ENCODE data around the gene PHF19. TPM values are rescaled to one million over a fixed set of nuclear protein-coding genes. Genes with fewer than 3 reads are reported as not detected.

PHF19 gene
- total RNA-seq, 4 donors from 2014 or later = 7.2 to 76.7 (median 20.6) TPM

DNA sequence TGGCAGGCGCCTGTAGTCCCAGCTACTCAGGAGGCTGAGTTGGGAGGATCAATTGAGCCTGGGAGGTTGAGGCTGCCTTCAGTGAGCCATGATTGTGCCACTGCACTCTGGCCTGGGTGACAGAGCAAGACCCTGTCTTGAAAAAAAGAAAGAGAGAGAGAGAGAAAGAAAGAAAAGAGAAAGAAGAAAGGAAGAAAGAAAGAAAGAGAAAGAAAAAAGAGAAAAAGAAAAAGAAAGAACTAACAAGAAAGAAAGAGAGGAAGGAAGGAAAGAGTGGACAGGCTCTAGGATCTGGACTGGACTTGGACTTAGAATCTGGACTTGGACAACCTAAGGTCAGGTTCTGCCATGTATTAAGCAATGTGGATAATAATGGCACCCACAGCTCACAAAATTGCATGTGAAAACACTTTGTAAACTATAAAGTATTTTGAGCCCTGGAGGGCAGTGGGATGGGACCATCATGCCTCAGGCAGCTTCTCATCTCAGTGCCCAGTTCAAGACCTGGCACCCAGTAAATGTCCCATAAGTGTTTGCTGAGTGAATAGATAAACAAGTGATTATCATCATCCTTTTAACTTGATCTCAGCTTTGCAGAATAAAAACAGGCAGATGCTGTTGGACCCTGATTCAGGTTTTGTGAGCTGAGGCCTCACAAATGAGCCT lies 12.8 kb upstream of the PHF19 start:
- DNase-seq = no peak
- H3K27me3 ChIP-seq = no peaks in the 10 kb centered on the region
- H3K4me3 ChIP-seq = no peak overlapping the region
- no peaks in the 10 kb centered on the region for H3K36me3 ChIP-seq
- H3K4me1 ChIP-seq = peaks cover 9 to 38% (median 22%) of the 10 kb centered on the region in 4 donors
- no peaks in the 10 kb centered on the region for H3K9me3 ChIP-seq
- no peak for TF ChIP-seq POLR2A (IDR thresholded peaks at IDR 0.05)
- TF ChIP-seq, protein P1, sequence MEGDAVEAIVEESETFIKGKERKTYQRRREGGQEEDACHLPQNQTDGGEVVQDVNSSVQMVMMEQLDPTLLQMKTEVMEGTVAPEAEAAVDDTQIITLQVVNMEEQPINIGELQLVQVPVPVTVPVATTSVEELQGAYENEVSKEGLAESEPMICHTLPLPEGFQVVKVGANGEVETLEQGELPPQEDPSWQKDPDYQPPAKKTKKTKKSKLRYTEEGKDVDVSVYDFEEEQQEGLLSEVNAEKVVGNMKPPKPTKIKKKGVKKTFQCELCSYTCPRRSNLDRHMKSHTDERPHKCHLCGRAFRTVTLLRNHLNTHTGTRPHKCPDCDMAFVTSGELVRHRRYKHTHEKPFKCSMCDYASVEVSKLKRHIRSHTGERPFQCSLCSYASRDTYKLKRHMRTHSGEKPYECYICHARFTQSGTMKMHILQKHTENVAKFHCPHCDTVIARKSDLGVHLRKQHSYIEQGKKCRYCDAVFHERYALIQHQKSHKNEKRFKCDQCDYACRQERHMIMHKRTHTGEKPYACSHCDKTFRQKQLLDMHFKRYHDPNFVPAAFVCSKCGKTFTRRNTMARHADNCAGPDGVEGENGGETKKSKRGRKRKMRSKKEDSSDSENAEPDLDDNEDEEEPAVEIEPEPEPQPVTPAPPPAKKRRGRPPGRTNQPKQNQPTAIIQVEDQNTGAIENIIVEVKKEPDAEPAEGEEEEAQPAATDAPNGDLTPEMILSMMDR (IDR thresholded peaks at IDR 0.05) = no peak
- H3K27ac ChIP-seq = peak overlapping the region; percentile 53 to 76 (median 72)

DNA sequence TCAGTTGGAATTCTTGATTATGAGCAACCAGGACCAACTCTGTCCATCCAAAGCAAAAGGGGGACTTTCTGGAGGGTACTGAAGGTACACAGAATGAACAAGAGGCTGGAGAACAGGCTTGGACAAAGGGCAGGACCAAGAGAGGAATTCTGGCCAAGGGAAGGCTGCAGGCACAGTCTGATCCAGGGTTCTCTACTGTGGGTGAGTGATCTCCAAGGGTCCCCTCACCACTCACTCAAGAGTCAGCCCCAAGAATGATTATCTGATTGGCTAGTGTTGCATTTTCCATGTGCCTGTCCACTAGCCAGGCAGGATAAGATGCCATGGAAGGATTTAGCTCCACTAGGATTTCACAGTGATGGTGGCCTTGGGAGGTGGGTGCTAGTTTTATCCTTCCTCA lies 11.6 kb upstream of the PHF19 start:
- Histone ChIP-seq H3K4me1 (peaks cover 9 to 38% (median 19%) of the 10 kb centered on the region in 4 donors), H3K36me3 (no peaks in the 10 kb centered on the region), H3K27me3 (no peaks in the 10 kb centered on the region), H3K4me3 (no peak overlapping the region), H3K27ac (no peak overlapping the region), H3K9me3 (no peaks in the 10 kb centered on the region)
- DNase-seq = no peak
- TF ChIP-seq, protein P1 (IDR thresholded peaks at IDR 0.05) = no peak
- no peak for TF ChIP-seq POLR2A (IDR thresholded peaks at IDR 0.05)

DNA sequence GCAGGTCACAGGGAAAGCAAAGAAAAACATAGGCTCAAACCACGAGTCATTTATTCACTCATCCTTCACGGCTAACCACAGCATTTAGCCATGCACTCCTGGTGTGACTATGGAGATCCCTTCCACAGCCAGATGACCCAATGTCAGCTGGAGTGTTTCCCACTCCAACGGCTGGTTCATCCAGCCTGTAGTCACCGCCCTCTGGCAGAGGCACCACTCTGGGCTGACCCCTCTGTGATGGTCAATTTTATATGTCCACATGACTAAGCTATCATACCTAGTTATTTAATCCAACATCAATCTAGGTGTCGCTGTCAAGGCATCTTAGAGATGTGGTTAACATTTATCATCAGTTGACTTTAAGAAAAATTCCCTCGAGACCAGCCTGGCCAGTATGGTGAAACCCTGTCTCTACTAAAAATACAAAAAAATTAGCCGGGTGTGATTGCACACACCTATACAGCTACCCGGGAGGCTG lies 9.5 kb upstream of the PHF19 start:
- H3K36me3 ChIP-seq = no peaks in the 10 kb centered on the region
- H3K27me3 ChIP-seq = no peaks in the 10 kb centered on the region
- peaks cover 0 to 23% (median 4%) of the 10 kb centered on the region in 4 donors for H3K4me1 ChIP-seq
- H3K4me3 ChIP-seq = no peak overlapping the region
- DNase-seq = no peak
- peak overlapping the region in 2 of 4 donors; percentile 42 to 58 for H3K27ac ChIP-seq
- no peak for TF ChIP-seq POLR2A (IDR thresholded peaks at IDR 0.05)
- TF ChIP-seq, protein P1 (IDR thresholded peaks at IDR 0.05) = no peak
- H3K9me3 ChIP-seq = no peaks in the 10 kb centered on the region

DNA sequence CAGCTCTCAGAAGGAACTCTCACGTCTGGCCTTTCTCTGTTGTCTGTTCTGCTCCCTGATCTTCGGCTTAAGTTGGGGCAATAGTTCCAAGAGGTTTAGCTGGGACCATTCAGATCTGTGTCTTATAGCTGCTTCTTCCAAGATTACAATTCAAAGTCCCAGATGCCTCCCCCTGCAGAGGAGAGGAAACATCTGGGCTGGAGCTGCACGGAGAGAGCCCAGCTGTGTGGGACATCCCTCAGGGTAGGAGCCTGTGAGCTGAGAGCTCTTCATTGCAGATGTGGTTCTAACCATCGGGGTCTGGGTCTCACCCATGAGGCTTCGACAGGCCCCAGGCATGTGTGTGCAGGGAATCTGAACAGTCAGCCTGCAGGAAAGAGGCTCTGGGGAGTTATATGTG lies 9.0 kb upstream of the PHF19 start:
- H3K27ac ChIP-seq = peak overlapping the region; percentile 3 to 58 (median 28)
- TF ChIP-seq, protein P1 (IDR thresholded peaks at IDR 0.05) = no peak
- no peak for TF ChIP-seq POLR2A (IDR thresholded peaks at IDR 0.05)

DNA sequence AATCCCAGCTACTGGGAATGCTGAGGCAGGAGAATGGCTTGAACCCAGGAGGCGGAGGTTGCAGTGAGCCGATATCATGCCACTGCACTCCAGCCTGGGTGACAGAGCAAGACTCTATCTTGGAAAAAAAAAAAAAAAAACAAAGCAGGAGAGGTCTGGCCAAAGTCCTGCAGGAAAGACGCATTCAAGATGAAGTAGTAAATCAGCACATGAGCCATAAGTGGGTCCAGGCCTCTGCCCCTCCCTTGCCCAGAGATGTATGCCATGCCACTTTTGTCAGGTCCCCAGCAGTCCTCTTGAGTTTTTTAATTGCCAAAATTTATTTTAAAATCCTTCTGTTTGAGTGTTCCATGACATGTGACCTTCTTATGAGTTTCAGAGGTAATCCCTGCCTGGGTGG lies 8.5 kb upstream of the PHF19 start:
- peak overlapping the region; percentile 3 to 58 (median 28) for H3K27ac ChIP-seq
- no peaks in the 10 kb centered on the region for H3K9me3 ChIP-seq

More for the DNA sequence above, 9.0 kb upstream of the PHF19 start:
- Histone ChIP-seq H3K9me3 (no peaks in the 10 kb centered on the region), H3K36me3 (no peaks in the 10 kb centered on the region), H3K4me1 (peaks cover 0 to 17% (median 3%) of the 10 kb centered on the region in 4 donors), H3K27me3 (no peaks in the 10 kb centered on the region), H3K4me3 (no peak overlapping the region)
- no peak for DNase-seq

More for the DNA sequence above, 8.5 kb upstream of the PHF19 start:
- TF ChIP-seq, protein P1 (IDR thresholded peaks at IDR 0.05) = no peak
- Histone ChIP-seq H3K4me3 (no peak overlapping the region), H3K4me1 (peaks cover 0 to 12% (median 1%) of the 10 kb centered on the region in 4 donors), H3K27me3 (no peaks in the 10 kb centered on the region), H3K36me3 (no peaks in the 10 kb centered on the region)
- no peak for DNase-seq

Data from Peyer's patch (tissue), 4 donors.